GM10847 (cell line): ENCODE data around the gene LLCFC1.

ENCODE experiments used
- POLR2A ChIP-seq: IDR thresholded peaks from 2 replicates; pipeline ENCODE4 v1.6.1; 2011; ENCODE audit not compliant: insufficient read length; ENCODE audit errors: extremely low read depth

LLCFC1 gene

GRCh38 chr7:142939226-142939910, at the start of gene LLCFC1:
Gene LLCFC1, plus strand, starts transcription at chr7:142939484. Its CDS starts 138 bp downstream, at chr7:142939622.
- TF ChIP-seq POLR2A = no peak

DNA sequence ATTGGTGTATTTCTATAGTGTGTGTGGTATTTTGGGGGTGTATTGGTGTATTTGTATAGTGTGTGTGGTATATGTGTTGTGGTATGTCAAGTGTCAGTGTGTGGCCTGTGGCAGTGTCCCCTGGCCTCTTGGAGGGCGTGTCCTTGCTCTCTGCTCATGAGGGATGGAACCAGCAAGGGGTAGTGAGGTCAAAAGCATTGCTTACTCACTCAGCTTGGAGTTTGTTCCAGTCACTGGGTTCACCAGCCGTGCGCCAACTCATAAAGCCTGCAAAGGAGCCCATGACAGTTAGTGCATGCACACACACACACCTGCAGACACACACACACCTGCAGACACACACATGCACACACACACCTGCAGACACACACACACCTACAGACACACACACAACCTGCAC, 49.5 kb upstream of the LLCFC1 start:
- no peak for TF ChIP-seq POLR2A

DNA sequence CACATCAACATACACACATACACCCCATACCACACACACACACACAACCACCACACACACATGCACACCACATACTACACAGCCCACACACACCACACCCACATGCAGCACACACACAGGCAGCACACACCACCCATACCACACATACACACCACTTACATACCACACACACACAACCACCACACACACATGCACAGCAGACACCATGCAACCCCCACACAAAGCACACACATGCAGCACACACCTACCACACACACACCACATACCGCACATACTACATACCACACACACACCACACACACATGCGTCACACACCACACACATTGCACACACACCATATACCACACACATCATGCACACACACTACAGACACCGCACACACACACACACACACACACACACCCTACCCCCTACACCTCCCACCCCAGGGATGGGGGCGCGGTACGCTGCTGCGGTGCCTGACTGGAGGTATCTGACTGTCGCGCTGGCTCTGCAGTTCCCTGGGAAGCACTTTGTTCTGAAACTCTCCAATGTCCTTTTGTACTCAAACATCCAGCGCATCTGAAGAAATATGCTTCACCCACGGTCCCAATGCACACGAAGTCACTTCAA, 48.3 kb upstream of the LLCFC1 start:
- no peak for TF ChIP-seq POLR2A

- no peak for TF ChIP-seq POLR2A
These were observed 47.7 kb upstream of the LLCFC1 start for GRCh38 chr7:142891490-142892082.

- no peak for TF ChIP-seq POLR2A
These were observed 46.3 kb upstream of the LLCFC1 start for GRCh38 chr7:142892951-142893350.

DNA sequence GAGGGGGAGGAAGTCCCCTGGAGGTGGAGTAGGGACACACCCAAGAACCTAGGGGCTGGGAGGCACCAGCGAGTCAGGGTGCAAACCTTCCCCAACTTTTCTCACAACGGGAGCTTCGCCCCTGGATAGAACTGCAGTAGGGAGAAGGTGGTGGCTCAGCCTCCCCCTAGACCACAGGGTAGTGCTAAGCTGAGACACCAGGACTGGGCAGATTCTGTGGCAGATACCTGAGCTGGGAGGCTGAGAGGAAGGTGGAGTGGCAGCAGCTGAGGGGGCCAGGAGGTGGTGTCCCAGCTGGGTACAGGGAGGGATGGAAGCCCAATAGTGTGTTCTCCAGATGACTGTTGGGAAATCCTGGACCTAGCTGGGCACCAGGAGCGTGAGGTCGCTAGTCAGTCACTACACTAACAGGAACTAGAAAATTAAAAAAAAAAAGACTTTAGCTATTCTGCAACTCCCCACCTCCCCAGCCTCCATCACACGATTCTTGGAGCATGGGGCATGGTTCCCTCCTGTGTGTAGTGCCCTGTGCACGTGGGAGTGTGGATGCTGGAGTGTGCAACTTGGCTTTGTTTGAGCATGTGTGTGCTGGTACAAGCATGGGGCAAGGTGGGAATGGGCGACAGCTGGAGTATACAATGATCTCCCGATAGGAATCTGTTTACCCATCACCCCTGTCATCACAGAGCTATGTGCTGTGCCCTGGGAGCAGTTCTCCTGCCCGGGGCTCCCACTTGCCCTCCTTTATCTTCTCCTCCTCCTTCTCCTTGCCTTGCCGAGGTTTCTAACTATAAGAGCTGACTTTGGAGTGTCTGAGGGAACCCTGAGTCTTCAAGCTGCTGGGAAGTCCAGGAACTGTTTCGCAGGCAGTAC, 44.9 kb upstream of the LLCFC1 start:
- no peak for TF ChIP-seq POLR2A

DNA sequence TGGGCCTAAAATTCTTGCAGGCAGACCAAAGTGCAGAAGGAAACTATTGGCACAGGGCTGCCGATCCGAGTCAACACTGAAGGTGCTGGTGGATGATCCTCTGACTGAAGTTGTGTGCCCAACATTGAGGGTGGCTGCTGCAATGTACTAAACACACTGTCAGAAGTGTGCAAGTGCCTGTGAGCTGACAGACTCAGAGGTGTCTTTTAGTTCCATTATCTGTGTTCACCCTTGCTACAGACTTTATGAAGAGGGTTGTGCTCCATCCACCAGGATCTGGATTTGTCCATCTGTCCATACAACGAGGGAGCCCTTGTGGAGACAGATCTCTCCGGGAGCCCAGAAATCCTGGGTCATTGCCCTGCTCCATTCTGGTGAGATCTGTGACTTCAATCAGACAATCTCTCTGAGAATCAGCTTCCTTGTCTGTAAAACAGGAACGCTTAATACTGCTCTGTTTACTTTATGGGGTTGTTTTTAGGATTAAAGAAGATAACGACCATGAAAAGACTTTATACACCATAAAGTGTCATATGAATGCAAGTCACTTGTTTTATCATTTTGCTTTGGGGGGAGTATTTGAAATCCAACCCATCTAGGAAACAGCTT, 44.2 kb upstream of the LLCFC1 start:
- TF ChIP-seq POLR2A = no peak

GRCh38 chr7:142896151-142896550, 43.1 kb upstream of the LLCFC1 start:
- TF ChIP-seq POLR2A = no peak

DNA sequence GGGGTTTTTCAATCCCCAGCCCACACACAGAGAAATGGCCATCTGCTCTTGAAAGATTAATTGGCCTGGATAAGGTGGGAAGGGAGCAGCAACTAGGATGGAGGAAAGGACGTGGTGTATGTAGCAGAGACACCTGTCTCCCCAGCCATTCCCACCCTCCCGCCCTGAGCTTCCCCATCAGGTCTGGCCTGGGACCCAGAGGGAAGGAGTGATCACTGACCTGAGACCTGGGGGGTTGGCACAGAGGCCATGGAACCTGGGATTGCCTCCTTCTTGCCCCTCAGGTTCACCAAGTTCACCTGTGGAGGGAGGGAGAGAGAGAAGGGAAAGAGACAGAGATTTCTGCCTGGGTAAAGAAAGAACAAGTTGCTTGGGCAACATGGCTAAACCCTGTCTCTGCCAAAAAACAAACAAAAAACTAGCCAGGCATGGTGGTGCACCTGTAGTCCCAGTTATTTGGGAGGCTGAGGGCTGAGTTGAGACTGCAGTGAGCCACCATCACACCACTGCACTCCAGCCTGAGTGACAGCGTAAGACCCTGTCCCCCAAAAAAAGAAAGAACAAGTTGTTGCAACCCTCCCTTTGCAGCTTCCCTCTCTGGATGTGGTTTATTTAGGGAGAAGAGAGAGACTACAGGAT, 42.4 kb upstream of the LLCFC1 start:
- TF ChIP-seq POLR2A = no peak

GRCh38 chr7:142897691-142898090, 41.6 kb upstream of the LLCFC1 start:
- no peak for TF ChIP-seq POLR2A

DNA sequence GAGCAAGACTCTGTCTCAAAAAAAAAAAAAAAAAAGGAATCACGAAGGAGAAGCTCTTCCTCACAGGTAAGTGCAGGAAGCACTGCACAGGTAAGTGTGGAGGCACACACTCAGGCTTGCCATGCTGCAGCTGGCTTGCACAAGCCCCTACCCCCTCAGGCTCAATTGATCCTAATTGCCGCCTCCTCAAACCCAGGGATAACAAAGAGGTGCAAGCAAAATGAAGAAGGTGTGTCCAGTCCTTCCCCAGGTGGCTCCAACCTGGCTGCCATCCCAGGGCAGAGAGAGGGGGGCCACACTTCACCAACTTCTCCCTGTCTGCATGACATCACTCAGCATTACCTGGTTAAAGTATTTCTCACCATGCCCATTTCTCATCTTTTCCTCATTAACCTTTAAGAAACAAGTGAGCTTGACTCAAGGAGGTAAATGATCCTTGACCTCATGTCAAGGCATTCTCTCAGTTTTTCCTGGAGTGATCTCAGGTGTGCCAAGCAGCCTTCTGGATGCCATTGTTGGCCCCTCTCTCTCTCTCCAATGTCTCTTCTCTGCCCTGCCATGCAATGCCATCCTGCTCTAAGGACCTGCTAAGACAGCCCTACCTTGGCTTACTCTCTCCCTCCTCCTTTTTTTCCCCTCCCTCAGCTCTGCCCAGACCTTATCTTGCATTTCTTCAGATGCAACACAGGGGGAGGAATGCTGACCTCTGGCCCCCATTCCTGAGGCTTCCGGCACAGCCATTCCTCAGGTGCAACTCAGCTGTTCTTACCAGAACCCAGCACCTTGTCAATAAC, 40.7 kb upstream of the LLCFC1 start:
- no peak for TF ChIP-seq POLR2A

DNA sequence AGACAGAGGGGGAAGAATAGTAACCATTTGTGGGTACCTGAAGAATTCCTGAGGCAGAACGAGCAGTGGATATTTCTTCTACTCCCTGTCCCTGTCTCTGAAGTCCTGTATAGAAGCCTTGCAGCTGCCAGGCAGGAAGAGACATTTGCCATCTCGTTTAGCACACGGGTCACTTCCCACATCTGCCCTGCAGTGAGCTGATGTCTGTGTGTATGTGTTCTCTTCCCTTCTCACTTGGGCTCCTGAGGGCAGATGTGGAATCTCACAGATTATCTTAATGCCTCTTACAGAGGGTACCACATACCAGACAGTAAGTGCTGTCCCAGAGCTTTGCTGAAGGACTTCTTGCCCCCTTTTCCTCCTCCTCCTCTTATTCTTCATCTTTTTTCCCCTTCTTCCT, 39.6 kb upstream of the LLCFC1 start:
- TF ChIP-seq POLR2A = no peak

DNA sequence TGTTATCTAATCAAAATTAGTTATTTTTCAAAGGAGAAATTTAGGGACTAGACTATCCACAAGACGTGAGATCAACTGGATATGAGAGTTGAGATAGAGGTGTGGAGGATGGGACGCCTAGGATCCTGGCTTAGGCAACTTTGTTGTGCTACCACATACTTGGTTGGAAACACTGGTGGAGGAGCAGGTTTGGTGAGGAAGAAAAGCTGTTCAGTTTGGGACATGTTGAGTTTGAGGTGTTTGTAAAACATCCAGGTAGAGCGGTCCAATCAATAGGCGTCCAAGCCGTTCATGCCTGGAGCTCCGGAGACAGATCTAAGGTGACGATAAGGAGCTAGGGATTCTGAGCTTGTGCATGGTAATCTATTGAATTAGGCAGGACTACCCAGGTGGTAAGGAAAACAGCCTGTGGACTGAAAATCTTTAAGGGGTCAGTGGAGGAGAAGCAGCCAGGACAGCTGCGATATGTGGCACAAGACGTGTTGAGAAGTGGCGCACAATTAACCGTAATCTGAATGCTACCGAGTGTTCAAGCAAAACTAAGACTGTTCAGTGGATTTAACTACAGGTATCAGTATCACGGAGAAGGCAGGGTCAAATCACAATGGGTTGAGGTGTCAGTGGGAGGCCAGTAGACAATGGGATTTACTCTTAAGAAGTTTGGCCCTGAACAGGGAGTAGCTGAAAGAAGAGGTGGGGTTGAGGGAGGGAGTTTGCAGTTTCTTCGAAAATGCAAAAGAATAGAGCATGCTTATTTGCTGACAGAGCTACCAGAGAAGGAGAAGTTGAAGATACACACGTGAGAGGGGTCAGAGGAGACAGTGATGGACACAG, 37.6 kb upstream of the LLCFC1 start:
- no peak for TF ChIP-seq POLR2A
